MM.1S (cell line): ENCODE measurements around the gene SH3PXD2A.

ENCODE experiments used
- DNase-seq: peaks from one replicate; pipeline ENCODE4 v3.0.0-alpha.2; 2015
- H2AFZ ChIP-seq: fragments of 300-600 bp; sonication (generic); 2 replicates; pipeline ENCODE4 v1.6.0; 2016; ENCODE audit warnings: antibody characterized with exemption, low read length
- H3F3A ChIP-seq: fragments of 300-600 bp; sonication (generic); 2 replicates; pipeline ENCODE4 v1.6.1; 2016; ENCODE audit warnings: mild to moderate bottlenecking, antibody characterized with exemption, low read length, moderate library complexity, mixed read lengths; ENCODE audit not compliant: insufficient read depth
- H3K27ac ChIP-seq: fragments of 300-600 bp; sonication (generic); 2 replicates; pipeline ENCODE4 v1.5.1; 2016; ENCODE audit warnings: mild to moderate bottlenecking, low read length
- H3K27me3 ChIP-seq: fragments of 300-600 bp; sonication (generic); replicated peaks from 2 replicates; pipeline ENCODE4 v1.6.0; 2016; ENCODE audit warnings: low read length; ENCODE audit not compliant: insufficient read depth
- H3K36me3 ChIP-seq: fragments of 300-600 bp; sonication (generic); replicated peaks from 2 replicates; pipeline ENCODE4 v1.6.1; 2016; ENCODE audit warnings: mild to moderate bottlenecking, low read length, mixed read lengths; ENCODE audit not compliant: insufficient read depth
- H3K4me1 ChIP-seq: fragments of 300-600 bp; sonication (generic); 2 replicates; pipeline ENCODE4 v1.6.1; 2016; ENCODE audit warnings: low read length, mixed read lengths
- H3K4me2 ChIP-seq: fragments of 300-600 bp; sonication (generic); 2 replicates; pipeline ENCODE4 v1.6.0; 2016; ENCODE audit warnings: low read depth, low read length
- H3K4me3 ChIP-seq: fragments of 300-600 bp; sonication (generic); 2 replicates; pipeline ENCODE4 v1.5.1; 2016; ENCODE audit warnings: low read length, mixed read lengths
- H3K79me2 ChIP-seq: fragments of 300-600 bp; sonication (generic); 2 replicates; pipeline ENCODE4 v1.6.1; 2016; ENCODE audit warnings: mixed run types, low read length, mixed read lengths
- H3K9ac ChIP-seq: fragments of 300-600 bp; sonication (generic); 2 replicates; pipeline ENCODE4 v1.6.1; 2016; ENCODE audit warnings: low read length, mixed read lengths
- H3K9me2 ChIP-seq: fragments of 300-600 bp; sonication (generic); replicated peaks from 2 replicates; pipeline ENCODE4 v1.6.1; 2016; ENCODE audit warnings: mild to moderate bottlenecking, low read length, mixed read lengths; ENCODE audit not compliant: insufficient read depth
- H3K9me3 ChIP-seq: fragments of 300-600 bp; sonication (generic); replicated peaks from 2 replicates; pipeline ENCODE4 v1.6.1; 2016; ENCODE audit warnings: mild to moderate bottlenecking, low read length, mixed read lengths; ENCODE audit not compliant: insufficient read depth
- H4K20me1 ChIP-seq: fragments of 300-600 bp; sonication (generic); 2 replicates; pipeline ENCODE4 v1.6.1; 2016; ENCODE audit warnings: mild to moderate bottlenecking, low read length, moderate library complexity, mixed read lengths; ENCODE audit not compliant: insufficient read depth
- EZH2 ChIP-seq: fragments of 300-600 bp; sonication (generic); optimal IDR thresholded peaks from 2 replicates; pipeline ENCODE3; 2017; ENCODE audit warnings: low read depth, mild to moderate bottlenecking, antibody characterized with exemption, low read length, mixed read lengths
- EZH2phosphoT487 ChIP-seq: fragments of 300-600 bp; sonication (generic); IDR thresholded peaks from 2 replicates; pipeline ENCODE4 v1.6.1; 2018; ENCODE audit warnings: antibody characterized with exemption, low read length
- TF ChIP-seq, protein P1 (sequence below): fragments of 300-600 bp; sonication (generic); IDR thresholded peaks from 2 replicates; pipeline ENCODE4 v1.5.1; 2016; ENCODE audit warnings: antibody characterized with exemption, low read length, mixed read lengths

SH3PXD2A gene

DNA sequence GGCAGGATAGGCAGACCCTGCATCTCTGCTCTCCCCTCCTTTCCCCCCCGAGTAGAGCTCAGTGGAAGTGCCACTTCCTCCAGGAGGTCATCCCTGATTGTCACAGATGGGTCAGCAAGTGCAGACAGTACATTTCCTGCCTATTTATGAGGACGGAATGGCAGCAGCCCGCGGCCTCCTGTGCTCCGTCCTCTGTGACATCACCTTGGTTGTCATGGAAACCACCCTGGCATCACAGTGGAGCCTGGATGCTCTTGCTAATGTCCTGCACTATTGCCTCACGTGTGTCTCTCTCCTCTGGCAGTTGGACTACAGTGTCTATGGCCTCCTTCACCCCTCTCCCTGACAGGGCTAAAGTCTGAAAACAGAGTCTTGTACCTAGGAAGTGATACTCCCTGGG is 148.6 kb downstream of the SH3PXD2A start:
- peaks cover 12% of the 10 kb centered on the region; the same call in 1 of the 2 replicates for H3K4me1 ChIP-seq
- no peak overlapping the region for H3K4me2 ChIP-seq
- H3K36me3 ChIP-seq = no peaks in the 10 kb centered on the region
- no peak overlapping the region for H3K9ac ChIP-seq
- H3K9me3 ChIP-seq = no peaks in the 10 kb centered on the region
- no peak for DNase-seq
- no peak overlapping the region for H2AFZ ChIP-seq
- no peak overlapping the region for H3K27ac ChIP-seq
- no peak overlapping the region for H3K4me3 ChIP-seq
- no peaks in the 10 kb centered on the region for H3K79me2 ChIP-seq
- H3K9me2 ChIP-seq = no peaks in the 10 kb centered on the region
- no peaks in the 10 kb centered on the region for H3F3A ChIP-seq
- no peaks in the 10 kb centered on the region for H4K20me1 ChIP-seq
- no peaks in the 10 kb centered on the region for H3K27me3 ChIP-seq
- TF ChIP-seq EZH2phosphoT487 = no peak
- TF ChIP-seq, protein P1, sequence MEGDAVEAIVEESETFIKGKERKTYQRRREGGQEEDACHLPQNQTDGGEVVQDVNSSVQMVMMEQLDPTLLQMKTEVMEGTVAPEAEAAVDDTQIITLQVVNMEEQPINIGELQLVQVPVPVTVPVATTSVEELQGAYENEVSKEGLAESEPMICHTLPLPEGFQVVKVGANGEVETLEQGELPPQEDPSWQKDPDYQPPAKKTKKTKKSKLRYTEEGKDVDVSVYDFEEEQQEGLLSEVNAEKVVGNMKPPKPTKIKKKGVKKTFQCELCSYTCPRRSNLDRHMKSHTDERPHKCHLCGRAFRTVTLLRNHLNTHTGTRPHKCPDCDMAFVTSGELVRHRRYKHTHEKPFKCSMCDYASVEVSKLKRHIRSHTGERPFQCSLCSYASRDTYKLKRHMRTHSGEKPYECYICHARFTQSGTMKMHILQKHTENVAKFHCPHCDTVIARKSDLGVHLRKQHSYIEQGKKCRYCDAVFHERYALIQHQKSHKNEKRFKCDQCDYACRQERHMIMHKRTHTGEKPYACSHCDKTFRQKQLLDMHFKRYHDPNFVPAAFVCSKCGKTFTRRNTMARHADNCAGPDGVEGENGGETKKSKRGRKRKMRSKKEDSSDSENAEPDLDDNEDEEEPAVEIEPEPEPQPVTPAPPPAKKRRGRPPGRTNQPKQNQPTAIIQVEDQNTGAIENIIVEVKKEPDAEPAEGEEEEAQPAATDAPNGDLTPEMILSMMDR = no peak
- no peak for TF ChIP-seq EZH2

DNA sequence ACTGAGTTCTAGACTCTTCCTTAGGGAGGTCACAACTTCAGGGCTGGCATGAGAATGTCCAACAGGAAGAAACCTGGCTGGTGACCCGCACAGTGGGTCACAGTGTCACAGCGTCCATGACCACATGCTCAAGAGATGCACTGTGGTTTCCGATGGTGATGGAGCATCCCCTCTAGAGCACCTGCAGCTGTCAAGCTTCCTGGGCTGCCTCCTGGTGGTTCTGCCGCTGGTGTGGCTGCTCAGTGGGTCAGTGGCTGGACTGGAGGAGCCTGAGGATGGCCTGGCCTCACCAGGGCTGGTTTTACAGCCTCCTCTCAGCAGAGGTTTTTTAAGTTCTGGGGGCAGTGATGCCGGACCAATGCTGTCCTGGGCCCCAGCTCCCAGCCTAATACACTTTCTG is 149.3 kb downstream of the SH3PXD2A start:
- Histone ChIP-seq H3K9me3 (no peaks in the 10 kb centered on the region), H3K4me1 (peaks cover 12% of the 10 kb centered on the region; the same call in 1 of the 2 replicates), H2AFZ (no peak overlapping the region), H3K27me3 (no peaks in the 10 kb centered on the region), H4K20me1 (no peaks in the 10 kb centered on the region), H3K27ac (no peak overlapping the region), H3K9ac (no peak overlapping the region), H3K36me3 (no peaks in the 10 kb centered on the region), H3K4me2 (no peak overlapping the region), H3F3A (no peaks in the 10 kb centered on the region), H3K9me2 (no peaks in the 10 kb centered on the region), H3K4me3 (no peak overlapping the region), H3K79me2 (no peaks in the 10 kb centered on the region)
- DNase-seq = peak; percentile 63
- TF ChIP-seq EZH2 (no peak), EZH2phosphoT487 (no peak)
- TF ChIP-seq, protein P1 = peak; percentile 37

DNA sequence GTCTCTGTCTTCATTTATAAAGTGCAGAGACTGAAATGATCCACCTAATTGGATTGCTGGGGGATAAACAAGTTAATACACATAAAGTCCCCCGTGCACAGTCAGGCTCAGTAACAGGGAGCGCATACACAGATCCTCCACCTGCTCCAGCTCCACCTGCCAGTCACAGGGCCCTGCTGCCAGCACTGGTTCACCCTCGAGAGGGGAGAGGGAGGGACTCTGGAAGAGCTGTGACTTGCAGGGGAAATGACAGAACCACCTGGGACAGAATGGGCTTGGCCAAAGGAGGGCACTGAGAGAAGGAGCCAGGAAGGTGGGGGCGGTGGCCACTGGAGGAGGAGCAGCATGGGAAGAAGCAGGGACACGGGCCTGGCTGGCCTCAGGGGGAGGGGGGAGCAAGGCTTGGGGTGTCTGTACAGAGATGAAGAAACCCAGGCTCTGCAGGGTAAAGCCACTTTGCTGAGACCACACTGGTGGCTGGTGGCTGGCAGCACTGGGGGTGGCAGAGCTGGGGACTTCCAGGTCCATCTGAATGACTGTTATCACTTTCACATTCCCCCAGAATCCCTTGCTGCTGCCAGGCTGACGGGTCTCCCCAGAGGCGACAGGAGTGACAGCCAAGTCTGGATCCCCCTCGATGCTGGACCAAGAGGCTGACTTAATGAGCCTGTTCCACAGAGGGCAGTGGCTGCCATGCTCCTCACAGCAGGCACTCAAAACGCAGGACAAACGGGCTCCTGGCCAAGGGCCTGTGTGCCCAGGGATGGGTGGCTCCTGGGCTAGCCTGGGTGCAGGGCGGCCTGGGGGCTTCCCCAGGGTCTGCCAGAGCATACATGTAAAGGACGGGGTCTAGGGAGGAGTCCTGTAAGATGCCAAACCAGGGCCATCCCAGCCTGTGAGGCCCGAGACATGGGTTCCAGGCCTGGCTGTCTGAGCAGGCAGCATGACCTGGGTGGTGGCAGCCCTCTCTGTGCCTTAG is 151.1 kb downstream of the SH3PXD2A start:
- DNase-seq = no peak
- Histone ChIP-seq H3K9me3 (no peaks in the 10 kb centered on the region), H3K36me3 (no peaks in the 10 kb centered on the region), H3K9me2 (no peaks in the 10 kb centered on the region), H3K4me3 (no peak overlapping the region), H3F3A (no peaks in the 10 kb centered on the region), H3K4me1 (peaks cover 12% of the 10 kb centered on the region; the same call in 1 of the 2 replicates), H3K27me3 (no peaks in the 10 kb centered on the region), H3K27ac (no peak overlapping the region), H3K9ac (no peak overlapping the region), H3K4me2 (no peak overlapping the region), H3K79me2 (no peaks in the 10 kb centered on the region), H2AFZ (no peak overlapping the region), H4K20me1 (no peaks in the 10 kb centered on the region)
- TF ChIP-seq EZH2 = no peak
- TF ChIP-seq EZH2phosphoT487 = no peak
- TF ChIP-seq, protein P1 = no peak
